Endodermal cell (in vitro differentiated cells): ENCODE results near the gene STXBP1. TPM values are rescaled to one million over a fixed set of nuclear protein-coding genes. Genes with fewer than 3 reads are reported as not detected.

Source experiments
- DNase-seq: peaks from one replicate; pipeline ENCODE4 v3.0.0-alpha.2; 2017
- H3K27ac ChIP-seq: 2 replicates; pipeline ENCODE4 v1.5.1; 2013; ENCODE audit warnings: mild to moderate bottlenecking, low read depth, low read length, moderate library complexity
- H3K27me3 ChIP-seq: 2 replicates; pipeline ENCODE4 v1.6.1; 2013; ENCODE audit warnings: mild to moderate bottlenecking, low read length, moderate library complexity; ENCODE audit not compliant: insufficient read depth, control insufficient read depth, poor library complexity, severe bottlenecking
- H3K36me3 ChIP-seq: 2 replicates; pipeline ENCODE4 v1.7.0; 2013; ENCODE audit warnings: mild to moderate bottlenecking, low read length, moderate library complexity; ENCODE audit not compliant: control insufficient read depth, insufficient read depth
- H3K4me1 ChIP-seq: one replicate; pipeline ENCODE4 v1.7.0; 2013; ENCODE audit warnings: low read length; ENCODE audit not compliant: control insufficient read depth, insufficient read depth
- H3K4me3 ChIP-seq: 2 replicates; pipeline ENCODE4 v1.5.1; 2013; ENCODE audit warnings: mild to moderate bottlenecking, low read length, moderate library complexity
- H3K9ac ChIP-seq: 2 replicates; pipeline ENCODE4 v1.6.1; 2013; ENCODE audit warnings: mild to moderate bottlenecking, low read length, moderate library complexity; ENCODE audit not compliant: poor library complexity, severe bottlenecking; ENCODE audit errors: extremely low read depth
- H3K9me3 ChIP-seq: 2 replicates; pipeline ENCODE4 v1.6.1; 2013; ENCODE audit warnings: mild to moderate bottlenecking, low read length, moderate library complexity; ENCODE audit not compliant: control insufficient read depth
- H3K27ac Mint-ChIP-seq: 2 replicates; pipeline ENCODE4 v1.8.0; 2020; ENCODE audit warnings: mixed read lengths
- H3K27me3 Mint-ChIP-seq: 2 replicates; pipeline ENCODE4 v1.8.0; 2021; ENCODE audit warnings: mild to moderate bottlenecking, mixed read lengths; ENCODE audit not compliant: insufficient read depth
- H3K36me3 Mint-ChIP-seq: 2 replicates; pipeline ENCODE4 v1.8.0; 2020; ENCODE audit warnings: low read depth, mixed read lengths
- H3K4me1 Mint-ChIP-seq: 2 replicates; pipeline ENCODE4 v1.8.0; 2020; ENCODE audit warnings: mixed read lengths
- H3K4me3 Mint-ChIP-seq: 2 replicates; pipeline ENCODE4 v1.8.0; 2020; ENCODE audit warnings: mild to moderate bottlenecking, moderate library complexity, mixed read lengths
- H3K9me3 Mint-ChIP-seq: 2 replicates; pipeline ENCODE4 v1.8.0; 2020; ENCODE audit warnings: mild to moderate bottlenecking, mixed read lengths
- WGBS, 2 experiments: methylation state at CpG; one replicate each; pipeline versions ENCODE4 v1.1.5 to v1.1.7; 2013; ENCODE audit warnings: missing lambda C conversion rate in 2 of 2, mixed read lengths in 1 of 2; ENCODE audit not compliant: insufficient coverage in 1 of 2, insufficient read length in 1 of 2; 5-methylcytosine and 5-hydroxymethylcytosine counted together
- total RNA-seq, 2 donors: library from RNA; stranded (reverse); fragmentation: NEBNext Ultra II Directional in 1 of 2; extraction: Animal tissue kit (Norgen Biotek cat#: 25700) in 1 of 2; gene quantifications; 2 replicates in 1 of 2; 3 replicates in 1 of 2; pipeline ENCODE4 v1.2.1, GENCODE V29; 2021
- TF ChIP-seq, protein P1 (sequence below): fragments of 200-600 bp; sonication (generic); conservative IDR thresholded peaks from 2 replicates; pipeline ENCODE4 v1.5.0; 2021; ENCODE audit warnings: antibody characterized with exemption, mild to moderate bottlenecking

Gene STXBP1
- total RNA-seq, 2 donors from 2014 or later: 27.8 to 46.8 TPM

DNA sequence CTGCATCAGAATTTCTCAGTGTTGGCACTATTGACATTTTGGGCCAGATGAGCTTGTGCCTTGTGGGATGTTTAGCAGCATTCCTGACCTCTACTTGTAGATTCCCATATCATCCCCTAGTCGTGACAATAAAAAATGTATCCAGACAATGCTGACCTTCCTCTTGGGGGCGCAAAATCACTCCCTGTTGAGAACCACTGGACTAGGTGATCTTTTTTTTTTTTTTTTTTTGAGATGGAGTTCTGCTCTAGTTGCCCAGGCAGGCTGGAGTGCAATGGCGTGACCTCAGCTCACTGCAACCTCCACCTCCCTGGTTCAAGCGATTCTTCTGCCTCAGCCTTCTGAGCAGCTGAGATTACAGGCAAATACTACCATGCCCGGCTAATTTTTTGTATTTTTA, 22.6 kb downstream of the STXBP1 start:
- H3K4me1 ChIP-seq: no peaks in the 10 kb centered on the region
- Mint-ChIP-seq H3K27me3 (no peaks in the 10 kb centered on the region), H3K36me3 (peaks cover 2% of the 10 kb centered on the region), H3K9me3 (peaks cover 4% of the 10 kb centered on the region), H3K4me3 (no peak overlapping the region), H3K4me1 (peaks cover 21% of the 10 kb centered on the region), H3K27ac (no peak overlapping the region)
- no peak overlapping the region for H3K4me3 ChIP-seq
- H3K9me3 ChIP-seq: no peaks in the 10 kb centered on the region
- H3K9ac ChIP-seq: no peak overlapping the region
- peak; percentile 64 for DNase-seq
- H3K27ac ChIP-seq: no peak overlapping the region
- TF ChIP-seq, protein P1, sequence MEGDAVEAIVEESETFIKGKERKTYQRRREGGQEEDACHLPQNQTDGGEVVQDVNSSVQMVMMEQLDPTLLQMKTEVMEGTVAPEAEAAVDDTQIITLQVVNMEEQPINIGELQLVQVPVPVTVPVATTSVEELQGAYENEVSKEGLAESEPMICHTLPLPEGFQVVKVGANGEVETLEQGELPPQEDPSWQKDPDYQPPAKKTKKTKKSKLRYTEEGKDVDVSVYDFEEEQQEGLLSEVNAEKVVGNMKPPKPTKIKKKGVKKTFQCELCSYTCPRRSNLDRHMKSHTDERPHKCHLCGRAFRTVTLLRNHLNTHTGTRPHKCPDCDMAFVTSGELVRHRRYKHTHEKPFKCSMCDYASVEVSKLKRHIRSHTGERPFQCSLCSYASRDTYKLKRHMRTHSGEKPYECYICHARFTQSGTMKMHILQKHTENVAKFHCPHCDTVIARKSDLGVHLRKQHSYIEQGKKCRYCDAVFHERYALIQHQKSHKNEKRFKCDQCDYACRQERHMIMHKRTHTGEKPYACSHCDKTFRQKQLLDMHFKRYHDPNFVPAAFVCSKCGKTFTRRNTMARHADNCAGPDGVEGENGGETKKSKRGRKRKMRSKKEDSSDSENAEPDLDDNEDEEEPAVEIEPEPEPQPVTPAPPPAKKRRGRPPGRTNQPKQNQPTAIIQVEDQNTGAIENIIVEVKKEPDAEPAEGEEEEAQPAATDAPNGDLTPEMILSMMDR: peak; percentile 53
- no peaks in the 10 kb centered on the region for H3K27me3 ChIP-seq
- no peaks in the 10 kb centered on the region for H3K36me3 ChIP-seq
- WGBS, 2 experiments: 87 to 91% methylated on average over 3 to 5 of the region's 5 CpGs

DNA sequence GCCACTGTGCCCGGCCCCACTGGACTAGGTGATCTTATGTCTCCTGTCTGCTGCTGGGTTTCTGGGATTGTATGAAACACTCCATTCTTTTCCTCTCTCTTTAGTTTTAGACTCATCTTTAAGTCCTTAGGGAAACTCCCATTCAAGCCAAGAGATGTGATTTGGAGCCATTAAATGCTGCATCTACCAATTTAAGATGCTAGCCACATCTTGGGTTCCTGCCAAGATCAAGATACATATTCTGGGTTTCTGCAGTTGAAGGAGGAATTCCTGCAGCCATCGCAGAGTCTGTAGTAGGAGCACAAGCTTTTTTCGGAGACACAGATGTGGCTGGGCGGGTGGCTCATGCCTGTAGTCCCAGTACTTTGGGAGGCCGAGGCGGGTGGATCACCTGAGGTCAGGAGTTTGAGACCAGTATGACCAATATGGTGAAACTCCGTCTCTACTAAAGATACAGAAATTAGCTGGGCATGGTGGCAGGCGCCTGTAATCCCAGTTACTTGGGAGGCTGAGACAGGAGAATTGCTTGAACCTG, 23.2 kb downstream of the STXBP1 start:
- H3K9me3 Mint-ChIP-seq: peaks cover 4% of the 10 kb centered on the region
- H3K36me3 ChIP-seq: no peaks in the 10 kb centered on the region
- H3K9me3 ChIP-seq: no peaks in the 10 kb centered on the region
- no peak for DNase-seq
- no peaks in the 10 kb centered on the region for H3K27me3 Mint-ChIP-seq
- no peaks in the 10 kb centered on the region for H3K27me3 ChIP-seq
- no peak overlapping the region for H3K27ac ChIP-seq
- H3K36me3 Mint-ChIP-seq: peaks cover 2% of the 10 kb centered on the region
- no peak overlapping the region for H3K4me3 Mint-ChIP-seq
- H3K27ac Mint-ChIP-seq: no peak overlapping the region
- no peak overlapping the region for H3K9ac ChIP-seq
- TF ChIP-seq, protein P1: no peak
- WGBS, 2 experiments: 92 to 94% methylated on average over 6 to 8 of the region's 8 CpGs
- H3K4me1 ChIP-seq: no peaks in the 10 kb centered on the region
- no peak overlapping the region for H3K4me3 ChIP-seq
- peaks cover 19% of the 10 kb centered on the region for H3K4me1 Mint-ChIP-seq

DNA sequence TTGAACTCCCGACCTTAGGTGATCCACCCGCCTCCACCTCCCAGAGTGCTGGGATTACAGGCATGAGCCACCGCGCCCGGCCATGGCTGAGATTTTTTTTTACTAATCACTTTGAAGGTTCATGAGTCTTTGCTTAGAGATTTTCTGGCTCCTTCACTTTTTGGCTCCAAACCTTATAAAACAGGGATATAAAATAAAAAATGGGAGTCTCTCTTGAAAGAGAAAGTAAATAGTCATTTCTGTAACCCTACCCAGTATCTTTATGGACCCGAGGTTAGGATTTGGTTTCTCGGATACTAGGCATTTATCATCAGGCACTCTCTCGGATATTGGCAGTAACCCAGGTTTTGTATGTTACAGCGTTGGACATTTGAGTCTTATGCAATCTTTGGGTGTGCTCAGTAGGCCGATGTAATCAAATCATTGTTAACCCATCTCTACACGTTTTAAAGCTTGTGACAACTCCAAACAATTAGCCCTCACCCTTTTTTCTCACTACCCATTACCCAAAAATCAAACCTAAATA, 25.3 kb downstream of the STXBP1 start:
- WGBS, 2 experiments: 91 to 95% methylated on average over 7 to 11 of the region's 11 CpGs
- no peaks in the 10 kb centered on the region for H3K27me3 Mint-ChIP-seq

More for the DNA sequence above, 25.3 kb downstream of the STXBP1 start:
- Mint-ChIP-seq H3K36me3 (no peaks in the 10 kb centered on the region), H3K4me1 (peaks cover 23% of the 10 kb centered on the region), H3K4me3 (no peak overlapping the region), H3K27ac (no peak overlapping the region), H3K9me3 (no peaks in the 10 kb centered on the region)
- H3K36me3 ChIP-seq: no peaks in the 10 kb centered on the region
- H3K9ac ChIP-seq: no peak overlapping the region
- no peaks in the 10 kb centered on the region for H3K27me3 ChIP-seq
- no peak for DNase-seq
- no peaks in the 10 kb centered on the region for H3K9me3 ChIP-seq
- H3K4me3 ChIP-seq: no peak overlapping the region
- no peaks in the 10 kb centered on the region for H3K4me1 ChIP-seq
- TF ChIP-seq, protein P1: no peak
- H3K27ac ChIP-seq: no peak overlapping the region
